Esophagus squamous epithelium (tissue), 4 donors: ENCODE measurements around the gene CACNG4.

Experiments used
- CTCF ChIP-seq, 6 experiments: fragments of 450-650 bp in 4 of 6; fragments of 200-600 bp in 2 of 6; sonication (generic) in 2 of 6; IDR thresholded peaks; one replicate each; pipeline ENCODE4 v1.5.1; 2016 to 2019; ENCODE audit warnings: antibody characterized with exemption in 6 of 6, mild to moderate bottlenecking in 4 of 6, moderate library complexity in 4 of 6
- POLR2A ChIP-seq, 4 donors: fragments of 450-650 bp; IDR thresholded peaks; one replicate each; pipeline ENCODE4 v1.6.1; 2017; ENCODE audit warnings: antibody characterized with exemption in 4 of 4, mild to moderate bottlenecking in 4 of 4, moderate library complexity in 3 of 4

- TF ChIP-seq CTCF (IDR thresholded peaks at IDR 0.05) (no peak), POLR2A (IDR thresholded peaks at IDR 0.05) (no peak)
Measured at GRCh38 chr17:66992911-66993442, 28.5 kb downstream of the CACNG4 start.
